ENCODE measurements around the gene IKZF2. TPM values are rescaled to one million over a fixed set of nuclear protein-coding genes. Genes with fewer than 3 reads are reported as not detected.

Gene IKZF2
- polyA plus RNA-seq, 1 donor (not counting 4 experiments of a cell fraction or from before 2014, with no cell fraction given) = 8.2 TPM

GRCh38 chr2:213085538-213085937 is 65.9 kb downstream of the IKZF2 start:
- Histone ChIP-seq H3K27me3 (ENCODE audit: control insufficient read depth, extremely low read depth, insufficient read depth, low read length) (no peaks in the 10 kb centered on the region), H4K20me1 (ENCODE audit: control insufficient read depth, extremely low read depth, insufficient read depth, low read length) (no peaks in the 10 kb centered on the region), H3K27ac (ENCODE audit: control insufficient read depth, insufficient read depth, low read length) (no peak overlapping the region), H2AFZ (ENCODE audit: control insufficient read depth, low read length) (no peak overlapping the region), H3K4me2 (ENCODE audit: control insufficient read depth, extremely low read depth, insufficient read depth, low read depth, low read length) (no peak overlapping the region), H3K9ac (ENCODE audit: control insufficient read depth, extremely low read depth, insufficient read depth, low read length) (no peak overlapping the region), H3K9me1 (ENCODE audit: control insufficient read depth, extremely low read depth, insufficient read depth, low read length) (no peaks in the 10 kb centered on the region), H3K4me3 (ENCODE audit: control insufficient read depth in 2 of 3, extremely low read depth in 1 of 3, insufficient read depth in 2 of 3, low read depth in 1 of 3, low read length in 3 of 3) (no peak overlapping the region), H3K36me3 (ENCODE audit: control insufficient read depth in 2 of 2, extremely low read depth in 1 of 2, insufficient read depth in 2 of 2, low read length in 2 of 2) (no peaks in the 10 kb centered on the region), H3K9me3 (ENCODE audit: control insufficient read depth, low read depth, low read length) (no peaks in the 10 kb centered on the region), H3K79me2 (ENCODE audit: control insufficient read depth, insufficient read depth, low read length) (no peaks in the 10 kb centered on the region), H3K4me1 (ENCODE audit: control insufficient read depth, extremely low read depth, insufficient read depth, low read length) (no peaks in the 10 kb centered on the region)
- dilution Hi-C loops (cut with MboI; ENCODE audit: extremely low pct_ligation_motif_present, low sequenced_read_pairs) = no loop called here
- TF ChIP-seq EZH2 (IDR thresholded peaks at IDR 0.05; ENCODE audit: low read length) (no peak), CTCF (optimal IDR thresholded peaks at IDR 0.05 in 1 of 3, IDR thresholded peaks at IDR 0.05 in 1 of 3, conservative IDR thresholded peaks at IDR 0.05 in 1 of 3; ENCODE audit: extremely low read depth in 1 of 3, insufficient read depth in 2 of 3, low read length in 3 of 3) (no peak)
- FAIRE-seq (no peak), DNase-seq (ENCODE audit: low read depth, low spot score) (no peak)

DNA sequence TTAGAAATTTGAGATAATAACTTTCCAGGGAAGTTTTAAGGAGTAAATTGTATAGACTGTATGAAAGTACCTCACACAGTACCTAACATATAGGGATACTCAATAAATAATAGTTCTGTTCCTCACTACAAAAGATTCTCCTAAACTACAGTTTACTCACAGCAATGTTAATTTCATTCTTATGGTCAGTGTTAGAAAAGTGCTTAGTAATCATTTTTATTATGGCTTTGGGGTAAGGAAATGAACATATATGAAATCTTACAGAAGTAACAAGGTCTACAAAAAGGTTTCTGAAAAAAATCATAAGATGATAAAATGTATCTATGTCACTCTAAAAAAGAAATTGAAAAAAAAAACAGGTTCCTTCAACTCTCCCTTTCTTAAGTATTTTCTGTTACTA is 67.2 kb downstream of the IKZF2 start:
- Histone ChIP-seq H3K9ac (ENCODE audit: control insufficient read depth, extremely low read depth, insufficient read depth, low read length) (no peak overlapping the region), H3K9me3 (ENCODE audit: control insufficient read depth, low read depth, low read length) (no peaks in the 10 kb centered on the region), H3K9me1 (ENCODE audit: control insufficient read depth, extremely low read depth, insufficient read depth, low read length) (no peaks in the 10 kb centered on the region), H4K20me1 (ENCODE audit: control insufficient read depth, extremely low read depth, insufficient read depth, low read length) (no peaks in the 10 kb centered on the region), H3K4me1 (ENCODE audit: control insufficient read depth, extremely low read depth, insufficient read depth, low read length) (no peaks in the 10 kb centered on the region), H3K27me3 (ENCODE audit: control insufficient read depth, extremely low read depth, insufficient read depth, low read length) (no peaks in the 10 kb centered on the region), H3K36me3 (ENCODE audit: control insufficient read depth in 2 of 2, extremely low read depth in 1 of 2, insufficient read depth in 2 of 2, low read length in 2 of 2) (no peaks in the 10 kb centered on the region), H3K27ac (ENCODE audit: control insufficient read depth, insufficient read depth, low read length) (no peak overlapping the region), H3K4me2 (ENCODE audit: control insufficient read depth, extremely low read depth, insufficient read depth, low read depth, low read length) (no peak overlapping the region), H3K79me2 (ENCODE audit: control insufficient read depth, insufficient read depth, low read length) (no peaks in the 10 kb centered on the region), H2AFZ (ENCODE audit: control insufficient read depth, low read length) (no peak overlapping the region), H3K4me3 (ENCODE audit: control insufficient read depth in 2 of 3, extremely low read depth in 1 of 3, insufficient read depth in 2 of 3, low read depth in 1 of 3, low read length in 3 of 3) (no peak overlapping the region)
- no peak for DNase-seq (ENCODE audit: low read depth, low spot score)
- dilution Hi-C loops (cut with MboI; ENCODE audit: extremely low pct_ligation_motif_present, low sequenced_read_pairs) = no loop called here
- FAIRE-seq = no peak
- no peak for TF ChIP-seq EZH2 (IDR thresholded peaks at IDR 0.05; ENCODE audit: low read length)
- TF ChIP-seq CTCF (optimal IDR thresholded peaks at IDR 0.05 in 1 of 3, IDR thresholded peaks at IDR 0.05 in 1 of 3, conservative IDR thresholded peaks at IDR 0.05 in 1 of 3; ENCODE audit: extremely low read depth in 1 of 3, insufficient read depth in 2 of 3, low read length in 3 of 3) = no peak

Data from keratinocyte (primary cell).